RWPE1 (cell line): ENCODE data around the gene NUMA1.

Experiments
- CTCF ChIA-PET: fragments of 350-600 bp; sonication (Branson Sonifier 250); formaldehyde crosslinking; extraction: SDS; loops from one replicate; lab custom pipeline; 2021; lab: Yijun Ruan, JAX
- POLR2A ChIA-PET: fragments of 400-600 bp; formaldehyde crosslinking; extraction: SDS; loops from one replicate; lab custom pipeline; 2020; ENCODE audit warnings: antibody characterized with exemption; ENCODE audit not compliant: low non-redundant PET; lab: Yijun Ruan, JAX
- DNase-seq: peaks from one replicate; pipeline ENCODE4 v3.0.0; 2012; ENCODE audit warnings: low spot score
- H3K27ac ChIP-seq: fragments of 450-650 bp; 2 replicates; pipeline ENCODE4 v1.5.1; 2017
- TF ChIP-seq, protein P1 (sequence below): fragments of 450-650 bp; conservative IDR thresholded peaks from 2 replicates; pipeline ENCODE4 v1.5.1; 2017; ENCODE audit warnings: low read depth, mild to moderate bottlenecking

Gene NUMA1

DNA sequence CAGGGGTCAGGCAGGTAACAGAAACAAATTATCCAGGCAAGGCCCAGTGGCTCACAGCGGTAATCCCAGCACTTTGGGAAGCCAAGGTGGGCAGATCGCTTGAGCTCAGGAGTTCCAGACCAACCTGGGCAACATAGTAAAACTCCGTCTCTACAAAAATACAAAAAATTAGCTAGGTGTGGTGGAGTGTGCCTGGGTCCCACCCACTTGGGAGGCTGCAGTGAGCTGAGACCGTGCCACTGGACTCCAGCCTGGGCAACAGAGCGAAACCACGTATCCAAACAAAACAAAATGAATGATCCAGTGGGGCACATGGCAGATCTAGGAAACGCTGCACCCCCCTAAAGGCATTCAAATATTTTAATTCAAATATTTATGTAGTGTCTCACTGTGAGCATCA is 9.9 kb downstream of the NUMA1 start:
- DNase-seq: no peak
- peak overlapping the region; percentile 79 for H3K27ac ChIP-seq
- ChIA-PET POLR2A (no interaction called here), CTCF (interaction anchor here (0.8 kb wide), 2 partner anchors 45 to 360 kb away, joined by 3 read pairs; no protein-coding TSS in a partner anchor)
- TF ChIP-seq, protein P1, sequence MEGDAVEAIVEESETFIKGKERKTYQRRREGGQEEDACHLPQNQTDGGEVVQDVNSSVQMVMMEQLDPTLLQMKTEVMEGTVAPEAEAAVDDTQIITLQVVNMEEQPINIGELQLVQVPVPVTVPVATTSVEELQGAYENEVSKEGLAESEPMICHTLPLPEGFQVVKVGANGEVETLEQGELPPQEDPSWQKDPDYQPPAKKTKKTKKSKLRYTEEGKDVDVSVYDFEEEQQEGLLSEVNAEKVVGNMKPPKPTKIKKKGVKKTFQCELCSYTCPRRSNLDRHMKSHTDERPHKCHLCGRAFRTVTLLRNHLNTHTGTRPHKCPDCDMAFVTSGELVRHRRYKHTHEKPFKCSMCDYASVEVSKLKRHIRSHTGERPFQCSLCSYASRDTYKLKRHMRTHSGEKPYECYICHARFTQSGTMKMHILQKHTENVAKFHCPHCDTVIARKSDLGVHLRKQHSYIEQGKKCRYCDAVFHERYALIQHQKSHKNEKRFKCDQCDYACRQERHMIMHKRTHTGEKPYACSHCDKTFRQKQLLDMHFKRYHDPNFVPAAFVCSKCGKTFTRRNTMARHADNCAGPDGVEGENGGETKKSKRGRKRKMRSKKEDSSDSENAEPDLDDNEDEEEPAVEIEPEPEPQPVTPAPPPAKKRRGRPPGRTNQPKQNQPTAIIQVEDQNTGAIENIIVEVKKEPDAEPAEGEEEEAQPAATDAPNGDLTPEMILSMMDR: no peak

DNA sequence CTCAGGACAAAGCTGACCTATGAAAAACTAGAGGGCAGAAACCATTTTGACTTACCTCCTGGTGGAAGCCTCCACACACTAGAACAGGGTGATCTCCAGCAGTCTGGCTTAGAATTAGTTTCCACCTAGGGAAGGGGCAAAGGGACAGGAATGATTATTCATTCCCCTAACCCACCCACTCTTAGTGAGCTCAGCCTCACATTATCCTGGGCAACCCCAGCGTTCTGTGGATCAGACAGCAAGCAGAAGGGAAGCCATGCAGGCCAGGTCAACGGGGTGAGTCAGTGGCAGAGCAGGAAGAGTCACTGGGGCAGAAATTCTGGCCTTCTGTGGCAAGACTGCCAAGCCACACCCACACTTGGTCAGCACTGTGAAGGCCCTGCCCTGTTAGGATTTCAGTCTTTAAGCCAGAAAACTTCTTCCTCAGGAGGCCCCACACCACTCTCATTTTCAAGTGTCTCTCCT is 10.5 kb downstream of the NUMA1 start:
- peak overlapping the region; percentile 79 for H3K27ac ChIP-seq
- CTCF ChIA-PET: interaction anchor here (0.8 kb wide), 2 partner anchors 44 to 361 kb away, joined by 3 read pairs; no protein-coding TSS in a partner anchor
- TF ChIP-seq, protein P1: no peak
- peak; percentile 69 for DNase-seq
- POLR2A ChIA-PET: no interaction called here

DNA sequence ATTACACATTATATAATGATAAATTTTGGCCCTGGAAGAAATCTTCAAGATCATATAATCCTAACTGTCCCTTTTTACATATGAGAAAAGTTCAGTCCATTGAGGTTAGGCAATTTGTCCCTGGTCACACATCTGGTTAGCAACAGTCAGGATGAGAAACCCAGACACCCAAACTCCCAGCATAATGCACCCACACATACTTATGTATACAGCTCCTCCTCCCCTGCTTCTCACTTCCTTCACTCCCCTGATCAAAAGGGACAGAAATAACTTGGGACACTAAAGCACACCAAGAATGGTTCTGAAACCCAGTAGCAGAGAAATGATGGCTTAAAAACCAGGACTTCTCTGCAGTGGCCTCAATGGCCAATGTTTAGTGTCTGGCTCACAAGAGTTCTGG is 11.1 kb downstream of the NUMA1 start:
- ChIA-PET POLR2A (no interaction called here), CTCF (no interaction called here)
- H3K27ac ChIP-seq: no peak overlapping the region
- DNase-seq: no peak
- TF ChIP-seq, protein P1: no peak

DNA sequence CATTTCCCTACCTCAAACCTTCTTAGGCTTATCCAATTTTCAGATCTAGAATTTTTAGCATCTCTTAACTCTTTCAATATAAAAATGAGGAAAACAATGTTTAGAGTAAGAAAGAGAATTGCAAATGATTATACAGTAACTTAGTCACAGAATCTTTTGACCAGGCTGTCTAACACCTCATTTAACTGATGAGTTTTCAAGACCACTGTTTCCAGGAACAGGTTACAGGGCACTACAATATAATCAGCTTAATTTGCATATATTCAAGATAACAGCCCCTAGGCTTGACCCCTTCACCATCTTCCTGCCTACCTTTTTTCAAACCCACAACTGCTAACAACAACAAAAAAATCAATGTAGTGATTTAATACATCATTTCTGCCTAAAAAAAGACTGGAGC is 12.7 kb downstream of the NUMA1 start:
- POLR2A ChIA-PET: no interaction called here
- TF ChIP-seq, protein P1: no peak
- H3K27ac ChIP-seq: no peak overlapping the region
- no peak for DNase-seq
- CTCF ChIA-PET: interaction anchor here (0.5 to 2.8 kb wide), 4 partner anchors 16 to 1787 kb away, joined by 3 to 13 read pairs (median 3); no protein-coding TSS in a partner anchor

DNA sequence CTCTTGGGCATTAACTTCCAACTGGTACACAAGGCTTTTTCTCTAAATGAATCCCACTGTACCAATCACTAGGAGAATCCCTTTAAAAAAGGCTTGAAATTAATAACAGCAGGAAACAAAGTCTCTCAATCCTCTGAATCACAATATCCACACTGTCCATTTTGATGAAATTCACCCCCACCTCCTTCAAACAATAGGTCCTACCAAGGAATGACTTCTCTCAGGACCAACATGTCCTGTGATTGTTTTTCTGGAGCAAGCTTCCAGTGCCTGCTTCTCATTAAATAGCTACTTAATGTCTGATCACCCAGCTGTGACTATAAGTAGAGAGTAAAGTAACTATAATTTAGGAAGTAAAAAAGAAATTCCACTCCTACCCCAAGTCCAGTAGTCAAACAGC is 13.1 kb downstream of the NUMA1 start:
- no peak overlapping the region for H3K27ac ChIP-seq
- no peak for DNase-seq
- TF ChIP-seq, protein P1: no peak
- ChIA-PET POLR2A (no interaction called here), CTCF (interaction anchor here (2.8 kb wide), 1 partner anchor 42 kb away, joined by 13 read pairs; no protein-coding TSS in a partner anchor)

DNA sequence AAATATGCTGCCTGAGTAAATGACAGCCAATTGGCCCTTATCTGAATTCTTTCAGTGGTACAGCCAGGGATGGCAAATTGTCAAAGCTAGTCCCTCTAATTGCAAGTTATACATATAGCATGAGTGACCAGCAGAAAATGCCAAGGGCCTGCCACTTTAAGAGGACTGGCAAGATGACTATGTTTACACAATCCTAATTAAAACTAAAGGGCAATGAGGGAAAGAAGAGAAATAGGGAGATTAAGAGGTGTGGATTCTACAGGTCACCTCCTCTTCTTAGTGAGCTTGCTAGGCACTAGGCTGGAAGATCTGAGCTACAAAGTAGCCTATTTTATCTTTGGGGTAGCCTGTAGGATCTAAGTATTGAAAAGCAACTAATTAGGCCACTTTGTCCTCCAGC is 13.5 kb downstream of the NUMA1 start:
- TF ChIP-seq, protein P1: no peak
- no peak overlapping the region for H3K27ac ChIP-seq
- no peak for DNase-seq
- ChIA-PET CTCF (interaction anchor here (2.8 kb wide), 1 partner anchor 42 kb away, joined by 13 read pairs; no protein-coding TSS in a partner anchor), POLR2A (interaction anchor here (0.7 kb wide), 1 partner anchor 26 kb away, joined by 4 read pairs; no protein-coding TSS in a partner anchor)
